Effector memory CD4-positive, alpha-beta T cell (primary cell): ENCODE measurements around the gene KRT222.

Source experiments
- DNase-seq, 3 donors: peaks; one replicate each; pipeline ENCODE4 v3.0.0-alpha.2; 2020
- H3K27ac ChIP-seq: 2 replicates; pipeline ENCODE4 v1.7.0; 2013; ENCODE audit warnings: mild to moderate bottlenecking, low read length, moderate library complexity; ENCODE audit not compliant: insufficient read depth, poor library complexity, severe bottlenecking
- H3K27me3 ChIP-seq: replicated peaks from 2 replicates; pipeline ENCODE4 v1.7.0; 2013; ENCODE audit warnings: mild to moderate bottlenecking, low read length; ENCODE audit not compliant: insufficient read depth, control insufficient read depth, poor library complexity, severe bottlenecking
- H3K36me3 ChIP-seq: 2 replicates; pipeline ENCODE4 v1.7.0; 2013; ENCODE audit warnings: mild to moderate bottlenecking, low read length, moderate library complexity; ENCODE audit not compliant: control insufficient read depth, insufficient read depth
- H3K4me1 ChIP-seq: 2 replicates; pipeline ENCODE4 v1.7.0; 2013; ENCODE audit warnings: low read length, mild to moderate bottlenecking; ENCODE audit not compliant: control insufficient read depth, insufficient read depth, poor library complexity, severe bottlenecking
- H3K4me3 ChIP-seq: 2 replicates; pipeline ENCODE4 v1.7.0; 2013; ENCODE audit warnings: low read length, low read depth, mild to moderate bottlenecking; ENCODE audit not compliant: insufficient read depth, poor library complexity, severe bottlenecking
- H3K9me3 ChIP-seq: 2 replicates; pipeline ENCODE4 v1.7.0; 2013; ENCODE audit warnings: mild to moderate bottlenecking, low read length, moderate library complexity; ENCODE audit not compliant: control insufficient read depth

Gene KRT222

DNA sequence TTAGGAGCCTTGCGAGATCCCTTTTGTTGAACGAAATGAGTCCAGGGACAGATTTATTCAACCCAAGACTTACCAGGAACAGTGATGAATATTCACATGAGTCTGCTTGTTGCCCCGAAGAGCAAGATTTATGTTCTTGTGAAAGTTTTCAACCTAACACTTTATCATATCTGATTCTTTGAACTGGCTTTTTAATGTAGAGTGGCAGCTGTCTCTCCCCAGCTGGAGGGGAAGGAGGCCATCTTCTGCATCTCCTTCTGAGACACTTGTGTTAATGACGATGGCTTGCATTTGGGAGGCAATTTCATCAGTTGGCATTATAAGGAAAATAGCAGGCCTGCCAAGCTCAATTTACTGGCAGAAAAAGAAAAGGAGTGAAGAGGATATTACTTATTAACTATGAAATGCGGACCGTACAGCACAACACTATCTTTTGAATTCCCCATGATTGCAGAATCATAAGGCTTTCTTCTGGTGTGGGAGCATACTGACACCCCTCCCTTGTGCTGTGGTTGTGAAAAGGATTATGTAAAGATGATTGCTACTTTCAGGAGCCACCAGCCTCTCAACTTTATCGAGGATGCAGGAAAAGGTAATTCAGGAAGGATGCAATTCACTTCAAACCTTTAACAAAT, 53.0 kb downstream of the KRT222 start:
- no peak for DNase-seq
- no peaks in the 10 kb centered on the region for H3K27me3 ChIP-seq
- no peaks in the 10 kb centered on the region for H3K36me3 ChIP-seq
- no peak overlapping the region for H3K4me3 ChIP-seq
- H3K9me3 ChIP-seq = no peaks in the 10 kb centered on the region
- peaks cover 75% of the 10 kb centered on the region for H3K4me1 ChIP-seq
- H3K27ac ChIP-seq = peak overlapping the region; percentile 95

DNA sequence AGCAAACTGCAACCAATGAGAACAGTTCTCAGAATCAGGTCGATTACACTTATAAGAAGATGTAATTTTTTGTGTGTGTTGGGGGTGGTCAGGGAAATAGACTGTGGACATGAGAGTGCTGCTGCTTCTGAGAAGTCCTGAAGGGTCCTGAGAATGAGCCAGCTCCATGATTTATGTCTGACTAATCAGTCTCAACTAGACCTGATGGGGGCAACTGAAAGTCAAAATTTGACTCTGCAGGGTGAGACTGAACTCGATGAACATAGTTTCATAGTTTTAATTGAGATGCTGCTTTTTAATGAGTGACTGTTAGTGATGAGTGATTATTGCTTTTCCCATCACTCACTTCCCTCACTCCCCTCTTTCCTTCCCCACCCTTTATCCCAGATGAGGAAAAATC, 54.6 kb downstream of the KRT222 start:
- Histone ChIP-seq H3K36me3 (no peaks in the 10 kb centered on the region), H3K4me3 (no peak overlapping the region), H3K9me3 (no peaks in the 10 kb centered on the region), H3K4me1 (peaks cover 80% of the 10 kb centered on the region), H3K27ac (peak overlapping the region; percentile 99), H3K27me3 (no peaks in the 10 kb centered on the region)
- DNase-seq = no peak

DNA sequence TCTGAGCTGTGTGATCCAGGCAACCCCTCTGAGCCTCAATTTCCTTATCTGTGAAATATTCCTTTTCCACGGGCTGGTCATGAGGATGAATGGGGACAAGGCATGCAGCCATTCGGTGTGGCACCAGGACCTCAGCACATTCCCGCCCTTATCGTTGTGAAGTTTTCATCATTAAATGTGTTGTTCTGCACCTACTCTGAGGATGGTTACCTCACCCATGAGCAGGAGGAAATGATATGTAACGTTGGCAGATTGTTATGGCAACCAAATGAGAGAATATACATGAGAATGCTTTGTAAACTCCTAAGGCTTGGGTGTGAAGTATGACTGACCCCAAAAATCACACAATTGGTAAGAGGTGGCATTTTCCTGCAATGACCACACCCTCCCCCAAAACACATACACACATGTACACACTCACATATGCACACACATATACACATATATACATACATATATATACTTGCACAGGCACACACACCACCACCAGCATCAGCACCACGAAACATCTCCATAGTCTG, 56.9 kb downstream of the KRT222 start:
- no peaks in the 10 kb centered on the region for H3K9me3 ChIP-seq

DNA sequence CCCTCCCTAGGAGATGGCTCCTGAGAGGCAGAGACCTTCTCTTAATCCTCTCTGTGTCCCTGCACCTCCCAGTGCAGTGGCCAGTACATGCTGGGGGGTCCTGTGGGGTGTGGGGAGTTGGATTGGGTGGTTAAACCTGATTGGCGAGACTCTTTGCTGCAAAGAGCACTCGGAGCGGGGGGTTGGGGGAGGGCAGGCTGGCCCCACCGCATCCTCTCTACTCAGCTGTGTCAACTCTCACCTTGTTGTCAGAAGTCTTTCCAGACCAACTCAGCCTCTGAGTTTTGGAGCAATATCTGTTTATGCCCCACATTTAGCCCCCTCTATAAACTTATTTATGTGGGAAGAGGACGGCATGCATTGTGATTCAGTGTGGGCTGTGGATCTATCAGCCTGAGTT, 57.3 kb downstream of the KRT222 start:
- peak overlapping the region; percentile 99 for H3K27ac ChIP-seq
- H3K4me3 ChIP-seq = no peak overlapping the region
- no peaks in the 10 kb centered on the region for H3K27me3 ChIP-seq
- peak in 1 of 3 donors; percentile 34 for DNase-seq
- peaks cover 83% of the 10 kb centered on the region for H3K4me1 ChIP-seq
- H3K36me3 ChIP-seq = no peaks in the 10 kb centered on the region
- no peaks in the 10 kb centered on the region for H3K9me3 ChIP-seq

More for the DNA sequence above, 56.9 kb downstream of the KRT222 start:
- peak overlapping the region; percentile 99 for H3K27ac ChIP-seq
- peaks cover 82% of the 10 kb centered on the region for H3K4me1 ChIP-seq
- no peaks in the 10 kb centered on the region for H3K36me3 ChIP-seq
- H3K27me3 ChIP-seq = no peaks in the 10 kb centered on the region
- peak in 1 of 3 donors; percentile 42 for DNase-seq
- no peak overlapping the region for H3K4me3 ChIP-seq

DNA sequence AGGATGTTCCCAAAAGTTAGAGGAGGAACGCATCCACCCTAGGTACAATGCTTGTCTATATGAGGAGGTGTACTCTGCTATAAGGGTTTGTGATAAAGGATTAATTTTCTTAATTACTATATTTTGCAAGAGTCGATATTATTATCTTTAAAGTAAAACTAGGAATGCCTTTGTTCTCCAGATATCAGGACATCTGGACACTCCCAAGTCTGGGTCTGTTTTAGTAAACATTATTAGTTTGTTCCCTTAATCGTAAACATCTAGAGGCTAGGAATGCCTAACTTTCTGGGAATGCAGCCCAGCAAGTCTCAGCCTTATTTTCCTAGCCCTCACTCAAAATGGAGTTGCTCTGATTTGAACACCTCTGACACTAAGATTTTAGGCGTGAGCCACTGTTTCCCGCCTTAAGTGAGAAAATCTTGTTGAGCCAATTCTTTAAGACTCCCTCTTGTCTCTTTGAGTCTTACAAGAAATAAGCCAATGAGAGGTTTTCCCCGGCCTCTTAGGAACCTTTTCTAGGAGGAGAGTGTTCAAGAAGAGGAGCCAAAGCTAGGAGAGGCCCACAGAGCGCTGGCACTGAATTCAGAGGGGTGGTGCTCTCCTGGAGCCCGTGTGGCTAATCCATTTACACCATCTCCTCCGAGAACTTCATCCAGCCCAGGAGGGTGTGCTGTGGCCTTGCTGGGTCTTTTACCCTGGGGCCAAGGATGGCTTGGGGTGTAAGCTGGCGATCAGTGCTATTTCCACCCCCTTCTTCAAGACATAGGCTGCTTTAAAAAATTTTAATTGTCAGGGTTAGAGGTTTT, 58.2 kb downstream of the KRT222 start:
- Histone ChIP-seq H3K27ac (peak overlapping the region; percentile 99), H3K4me1 (peaks cover 84% of the 10 kb centered on the region), H3K27me3 (no peaks in the 10 kb centered on the region), H3K4me3 (no peak overlapping the region), H3K9me3 (no peaks in the 10 kb centered on the region), H3K36me3 (no peaks in the 10 kb centered on the region)
- DNase-seq = no peak

DNA sequence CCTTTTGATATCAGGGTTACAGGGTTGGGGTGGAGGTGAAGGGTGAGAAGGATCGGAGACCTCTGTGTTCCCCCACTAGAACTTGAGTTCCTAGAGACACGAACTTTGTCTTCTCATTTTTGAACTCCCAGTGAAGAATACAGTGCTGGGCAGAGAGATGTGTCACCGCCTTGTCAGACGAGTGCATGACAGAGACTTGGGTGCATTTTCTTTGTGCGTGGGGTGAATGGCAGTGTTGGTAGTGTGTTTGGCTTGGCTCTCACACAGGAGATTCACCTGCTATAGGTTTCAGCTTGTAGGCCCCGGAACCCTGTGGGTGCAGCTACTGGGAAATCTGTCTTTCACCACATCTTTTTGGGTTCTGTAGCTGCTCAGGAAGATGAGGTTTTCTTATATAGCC, 59.7 kb downstream of the KRT222 start:
- Histone ChIP-seq H3K27me3 (no peaks in the 10 kb centered on the region), H3K9me3 (no peaks in the 10 kb centered on the region), H3K4me1 (peaks cover 86% of the 10 kb centered on the region), H3K27ac (peak overlapping the region; percentile 99), H3K4me3 (no peak overlapping the region), H3K36me3 (no peaks in the 10 kb centered on the region)
- peak in 2 of 3 donors; percentile 32 to 58 for DNase-seq
